NCI-H2107 treated with DMSO at 0.1 percent for 48 hours (cell line): Measurements from ENCODE around the gene ARMC6.
"Not testable (repeated sequence)": the region's sequence is repeated elsewhere in the genome, so short reads cannot be mapped to it uniquely, and the experiment has no call there.

Source experiments
- DNase-seq: peaks from one replicate; lab custom pipeline; 2025; ENCODE audit not compliant: unreplicated experiment; lab: John Stamatoyannopoulos, UW

The ARMC6 gene

DNA sequence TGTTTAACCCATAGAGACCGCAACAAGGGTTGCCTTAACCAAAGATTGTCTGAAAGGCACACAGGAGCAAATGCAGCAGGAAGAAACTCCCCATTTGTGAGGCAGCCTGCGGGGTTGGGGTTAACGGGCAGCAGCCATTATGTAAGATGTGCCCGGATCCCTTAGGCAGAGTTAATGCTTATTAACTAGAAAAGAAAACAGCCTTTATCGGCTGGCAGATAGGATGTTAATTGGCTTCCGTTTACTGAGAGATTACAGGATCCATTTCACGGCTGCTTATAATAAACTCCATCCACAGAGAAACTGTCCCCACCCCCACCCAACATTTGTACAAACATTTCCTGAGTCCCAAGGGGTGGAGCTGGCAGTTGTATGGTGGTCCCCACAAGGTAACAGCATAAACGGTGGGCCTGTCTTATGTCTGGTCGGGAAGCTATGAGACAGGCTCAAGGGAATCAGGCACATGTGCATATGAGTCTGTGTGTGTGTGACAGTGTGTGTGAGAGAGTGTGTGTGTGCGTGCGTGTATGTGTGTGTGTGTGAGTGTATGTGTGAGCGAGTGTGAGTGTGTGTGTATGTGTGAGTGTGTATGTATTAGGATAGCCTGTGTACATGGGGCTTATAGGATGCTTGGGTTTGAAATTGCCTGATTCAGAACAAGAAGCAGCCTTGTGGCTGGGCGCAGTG lies 40.9 kb downstream of the ARMC6 start:
- DNase-seq, result no peak

DNA sequence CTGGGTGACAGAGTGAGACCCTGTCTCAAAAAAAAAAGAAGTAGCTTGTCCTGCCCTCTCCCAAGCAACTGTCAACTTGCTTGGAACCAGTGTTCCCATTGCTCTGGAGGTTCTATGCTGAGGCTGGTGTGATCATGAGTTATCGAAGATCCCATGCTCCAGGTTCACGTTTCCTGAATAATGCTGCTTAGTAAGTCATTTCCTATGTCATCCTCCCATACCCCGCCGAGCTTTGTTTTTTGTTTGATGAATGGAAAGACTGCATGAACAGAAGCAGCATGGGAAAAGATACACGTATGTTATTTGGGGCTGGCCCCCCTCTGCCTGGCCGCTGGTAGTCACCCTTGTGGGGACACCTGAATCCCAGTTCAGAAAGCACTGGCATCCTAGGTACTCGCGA lies 41.7 kb downstream of the ARMC6 start:
- no peak for DNase-seq

- no peak for DNase-seq
Observed at GRCh38 chr19:19076476-19076875, 43.1 kb downstream of the ARMC6 start.

GRCh38 chr19:19077103-19077502 lies 43.7 kb downstream of the ARMC6 start:
- DNase-seq, result peak; percentile 96

DNA sequence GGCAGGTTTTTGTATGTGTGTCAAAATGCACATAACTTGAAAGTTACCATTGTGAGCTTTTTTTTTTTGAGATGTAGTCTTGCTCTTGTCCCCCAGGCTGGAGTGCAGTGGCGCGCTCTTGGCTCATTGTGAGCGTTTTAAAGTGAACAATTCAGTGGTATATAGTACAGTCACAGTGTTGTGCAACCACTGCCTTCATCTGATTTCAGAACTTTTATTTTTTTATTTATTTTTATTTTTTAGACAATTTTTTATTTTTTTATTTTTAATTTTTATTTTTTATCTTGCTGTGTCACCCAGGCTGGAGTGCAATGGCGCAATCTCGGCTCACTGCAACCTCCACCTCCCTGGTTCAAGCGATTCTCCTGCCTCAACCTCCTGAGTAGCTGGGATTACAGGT lies 45.4 kb downstream of the ARMC6 start:
- DNase-seq, result no peak

DNA sequence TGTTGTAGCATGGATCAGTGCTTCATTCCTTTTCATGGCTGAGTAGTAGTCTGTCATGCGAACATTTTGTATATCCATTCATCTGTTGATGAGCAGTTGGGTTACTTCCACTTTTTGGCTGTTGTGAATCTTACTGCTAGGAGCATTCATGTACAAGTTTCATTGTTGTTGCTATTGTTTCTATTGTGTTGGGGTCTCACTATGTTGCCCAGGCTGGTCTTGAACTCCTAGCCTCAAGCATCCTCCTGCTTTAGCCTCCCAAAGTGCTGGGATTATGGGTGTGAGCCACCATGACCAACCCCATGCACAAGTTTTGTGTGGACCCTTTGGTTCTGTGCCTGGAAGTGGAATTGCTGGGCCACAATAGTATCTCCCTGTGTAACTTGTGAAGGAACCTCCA lies 46.2 kb downstream of the ARMC6 start:
- no peak for DNase-seq

- no peak for DNase-seq
Observed at GRCh38 chr19:19081642-19082151, 48.3 kb downstream of the ARMC6 start.

GRCh38 chr19:19083413-19084178 lies 50.2 kb downstream of the ARMC6 start:
- DNase-seq, result no peak

DNA sequence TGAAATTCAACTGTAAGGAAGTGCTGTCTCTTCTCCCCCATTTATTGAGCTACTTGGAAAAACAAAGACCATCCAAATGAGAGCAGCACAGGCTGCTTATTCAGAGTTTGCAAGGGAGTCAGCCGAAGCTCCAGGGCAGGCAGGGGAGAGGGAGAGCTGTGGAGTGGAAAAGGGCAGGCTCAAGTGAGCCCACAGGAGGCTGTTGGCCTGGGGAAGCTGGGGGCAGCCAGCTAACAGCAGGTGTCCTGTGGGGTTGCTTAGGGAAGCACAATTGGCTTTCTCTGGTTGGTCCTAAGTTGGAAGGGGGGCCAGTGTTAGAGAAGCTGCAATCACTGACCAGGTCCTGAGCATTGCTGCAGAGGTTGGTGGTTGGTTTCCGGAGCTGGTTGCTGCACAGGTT lies 54.3 kb downstream of the ARMC6 start:
- no peak for DNase-seq

- DNase-seq, result no peak
Observed at GRCh38 chr19:19094513-19094912, 61.1 kb downstream of the ARMC6 start.

- DNase-seq, result no peak
Observed at GRCh38 chr19:19095691-19096090, 62.3 kb downstream of the ARMC6 start.

DNA sequence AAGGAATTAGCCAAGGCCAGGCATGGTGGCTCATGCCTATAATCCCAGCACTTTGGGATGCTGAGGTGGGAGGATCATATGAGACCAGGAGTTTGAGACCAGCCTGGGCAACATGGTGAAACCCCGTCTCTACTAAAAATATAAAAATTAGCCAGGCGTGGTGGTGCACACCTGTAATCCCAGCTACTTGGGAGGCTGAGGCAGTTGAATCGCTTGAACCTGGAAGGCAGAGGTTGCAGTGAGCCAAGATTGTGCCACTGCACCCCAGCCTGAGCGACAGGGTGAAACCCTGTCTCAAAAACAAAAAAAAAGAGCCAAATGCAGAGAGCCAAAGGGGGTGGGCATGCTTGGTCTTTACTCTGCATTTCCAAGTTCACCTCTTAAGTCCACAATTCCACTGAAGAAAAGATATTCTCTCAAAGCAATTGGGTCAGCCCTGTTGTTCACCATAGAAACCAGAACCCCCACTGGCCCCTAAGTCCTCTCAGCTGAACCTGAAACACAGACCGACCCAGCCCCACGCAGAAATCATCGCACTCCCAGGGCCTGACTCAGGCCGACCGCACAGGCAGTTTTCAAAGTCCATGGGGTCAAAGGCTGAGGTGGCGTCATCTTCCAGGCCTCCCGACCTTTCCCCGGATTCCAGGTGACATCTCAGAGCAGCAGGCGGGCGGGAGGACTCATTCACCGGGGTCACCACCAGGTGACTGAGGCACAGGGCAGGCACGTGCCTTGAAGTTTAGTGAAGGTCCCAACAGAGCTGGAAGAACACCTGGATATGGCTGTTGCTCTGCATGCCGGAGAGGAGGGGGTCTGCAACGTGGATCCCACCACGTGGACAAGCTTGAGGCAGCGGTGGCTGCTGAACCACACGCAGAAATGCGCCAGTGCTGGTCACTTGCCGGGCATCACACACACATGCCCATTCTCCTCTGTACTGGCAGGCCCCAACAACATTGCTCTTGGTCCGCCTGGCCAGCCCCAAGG lies 63.5 kb downstream of the ARMC6 start:
- DNase-seq, result no peak

GRCh38 chr19:19098084-19098702 lies 64.8 kb downstream of the ARMC6 start:
- DNase-seq, result no peak

GRCh38 chr19:19098703-19099632 lies 65.6 kb downstream of the ARMC6 start:
- DNase-seq, result no peak

DNA sequence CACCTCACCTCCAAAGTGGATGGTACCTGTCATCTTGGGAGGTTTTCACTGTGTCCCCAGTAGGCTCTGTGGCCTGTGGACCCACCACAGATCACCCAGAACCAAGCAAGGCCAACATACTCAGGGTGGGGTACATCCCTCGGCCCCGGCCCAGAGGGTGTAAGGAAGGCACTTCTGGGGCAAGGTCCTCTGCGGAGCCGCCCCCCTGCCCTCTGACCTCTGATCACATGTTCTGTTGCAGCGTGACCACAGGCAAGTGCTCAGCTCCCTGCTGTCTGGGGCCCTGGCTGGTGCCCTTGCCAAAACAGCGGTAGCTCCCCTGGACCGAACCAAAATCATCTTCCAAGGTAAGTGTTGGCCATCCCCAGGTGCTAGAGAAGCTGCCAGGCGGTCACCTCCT lies 68.1 kb downstream of the ARMC6 start:
- DNase-seq, result no peak

DNA sequence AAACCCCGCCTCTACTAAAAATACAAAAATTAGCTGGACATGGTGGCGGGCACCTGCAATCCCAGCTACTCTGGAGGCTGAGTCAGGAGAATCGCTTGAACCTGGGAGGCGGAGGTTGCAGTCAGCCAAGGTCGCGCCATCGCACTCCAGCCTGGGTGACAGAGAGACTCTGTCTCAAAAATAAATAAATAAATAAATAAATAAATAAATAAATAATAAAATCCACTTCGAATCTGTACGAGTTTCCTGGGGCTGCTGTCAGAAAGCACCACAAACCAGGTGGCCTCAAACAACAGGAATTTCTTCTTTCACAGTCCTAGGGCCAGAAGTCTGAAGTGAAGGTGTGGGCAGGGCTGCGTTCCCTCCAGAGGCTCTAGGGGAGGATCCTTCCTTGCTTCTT lies 69.2 kb downstream of the ARMC6 start:
- not testable (repeated sequence) for DNase-seq

DNA sequence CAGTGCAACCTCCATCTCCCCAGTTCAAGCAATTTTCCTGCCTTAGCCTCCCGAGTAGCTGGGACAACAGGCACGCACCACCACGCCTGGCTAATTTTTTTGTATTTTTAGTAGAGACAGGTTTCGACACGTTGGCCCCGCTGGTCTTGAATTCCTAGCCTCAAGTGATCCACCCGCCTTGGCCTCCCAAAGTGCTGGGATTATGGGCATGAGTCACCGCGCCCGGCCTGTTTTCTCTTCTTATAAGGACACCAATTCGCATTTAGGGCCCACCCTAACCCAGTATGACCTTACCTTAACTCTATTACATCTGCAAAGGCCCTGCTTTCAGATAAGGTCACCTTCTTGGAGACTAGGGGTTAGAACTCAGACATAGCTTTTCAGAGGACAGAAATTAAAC lies 69.8 kb downstream of the ARMC6 start:
- no peak for DNase-seq

DNA sequence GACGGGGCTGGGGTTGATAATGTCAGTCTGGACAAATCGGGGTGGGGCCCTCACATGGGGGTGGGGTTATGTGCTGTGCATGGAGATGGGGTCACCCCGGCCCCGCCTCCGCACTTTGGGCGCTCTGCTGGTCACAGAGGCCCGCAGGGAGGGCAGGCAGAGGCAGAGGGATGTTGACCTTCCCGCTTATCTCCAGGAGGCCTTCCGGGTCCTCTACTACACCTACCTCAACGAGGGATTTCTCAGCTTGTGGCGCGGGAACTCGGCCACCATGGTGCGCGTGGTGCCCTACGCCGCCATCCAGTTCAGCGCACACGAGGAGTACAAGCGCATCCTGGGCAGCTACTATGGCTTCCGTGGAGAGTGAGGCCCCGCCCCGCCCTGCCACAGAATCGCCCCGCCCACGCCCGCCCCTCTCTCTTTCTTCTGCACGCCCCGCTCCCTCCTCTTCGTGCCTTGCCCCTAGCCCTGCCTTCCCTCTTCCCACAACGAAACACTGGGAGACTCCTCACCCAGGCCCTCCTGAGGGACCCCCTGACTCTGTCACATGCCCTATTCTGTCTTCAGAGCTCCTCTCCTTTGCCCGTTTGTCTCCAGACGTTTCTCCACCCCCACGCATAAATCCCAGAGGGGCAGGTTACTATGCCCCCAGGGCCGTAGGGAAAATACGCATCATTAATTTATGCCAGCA lies 72.1 kb downstream of the ARMC6 start:
- DNase-seq, result no peak

DNA sequence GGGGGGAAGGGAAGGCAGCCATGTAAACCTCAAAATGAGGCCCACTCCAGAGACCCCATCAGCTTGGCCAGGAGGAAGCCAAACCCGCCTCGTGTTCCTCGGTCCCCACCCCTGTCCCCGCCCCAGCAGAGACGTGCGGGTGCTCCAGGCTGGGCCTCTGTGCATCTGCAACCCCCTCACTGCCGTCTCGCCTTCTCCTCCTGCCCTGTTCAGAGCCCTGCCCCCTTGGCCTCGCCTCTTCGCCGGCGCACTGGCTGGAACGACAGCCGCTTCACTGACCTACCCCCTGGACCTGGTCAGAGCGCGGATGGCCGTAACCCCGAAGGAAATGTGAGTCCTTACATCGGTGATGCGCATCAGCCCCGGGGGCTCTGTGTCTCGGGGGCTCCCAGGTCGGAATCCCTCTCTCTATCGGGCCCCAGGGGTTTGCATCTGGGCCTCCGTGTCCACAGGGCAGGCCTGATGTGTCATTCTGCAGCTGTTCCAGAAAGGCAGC lies 72.7 kb downstream of the ARMC6 start:
- no peak for DNase-seq
